Endothelial cell (in vitro differentiated cells): ENCODE data around the gene EBI3. TPM values are rescaled to one million over a fixed set of nuclear protein-coding genes. Genes with fewer than 3 reads are reported as not detected.
"Not testable (repeated sequence)": the region's sequence is repeated elsewhere in the genome, so short reads cannot be mapped to it uniquely, and the experiment has no call there.

Source experiments
- DNase-seq: peaks from one replicate; pipeline ENCODE4 v3.0.0; 2021; ENCODE audit warnings: low spot score
- H3K27ac Mint-ChIP-seq: one replicate; pipeline ENCODE4 v1.8.0; 2021; ENCODE audit warnings: mixed read lengths, inconsistent platforms; ENCODE audit not compliant: unreplicated experiment
- H3K27me3 Mint-ChIP-seq: one replicate; pipeline ENCODE4 v1.8.0; 2021; ENCODE audit warnings: mild to moderate bottlenecking, moderate library complexity, mixed read lengths, inconsistent platforms; ENCODE audit not compliant: unreplicated experiment
- H3K36me3 Mint-ChIP-seq: one replicate; pipeline ENCODE4 v1.8.0; 2021; ENCODE audit warnings: mild to moderate bottlenecking, low read depth, mixed read lengths, inconsistent platforms; ENCODE audit not compliant: unreplicated experiment
- H3K4me1 Mint-ChIP-seq: one replicate; pipeline ENCODE4 v1.8.0; 2021; ENCODE audit warnings: mild to moderate bottlenecking, mixed read lengths, inconsistent platforms; ENCODE audit not compliant: unreplicated experiment
- H3K4me3 Mint-ChIP-seq: one replicate; pipeline ENCODE4 v1.8.0; 2021; ENCODE audit warnings: mild to moderate bottlenecking, mixed read lengths, inconsistent platforms; ENCODE audit not compliant: unreplicated experiment
- H3K9me3 Mint-ChIP-seq: one replicate; pipeline ENCODE4 v1.8.0; 2021; ENCODE audit warnings: mixed read lengths, inconsistent platforms; ENCODE audit not compliant: unreplicated experiment
- total RNA-seq: library from RNA; stranded (reverse); fragmentation: NEBNext Ultra II Directional; extraction: Animal tissue kit (Norgen Biotek cat#: 25700); gene quantifications from one replicate; pipeline ENCODE4 v1.2.1, GENCODE V29; 2021; ENCODE audit not compliant: unreplicated experiment
- TF ChIP-seq, protein P1 (sequence below): fragments of 200-600 bp; sonication (generic); IDR thresholded peaks from one replicate; pipeline ENCODE4 v1.5.0; 2021; ENCODE audit warnings: antibody characterized with exemption; ENCODE audit not compliant: unreplicated experiment

Gene EBI3
- total RNA-seq, 1 donor from 2014 or later = 9.7 TPM

DNA sequence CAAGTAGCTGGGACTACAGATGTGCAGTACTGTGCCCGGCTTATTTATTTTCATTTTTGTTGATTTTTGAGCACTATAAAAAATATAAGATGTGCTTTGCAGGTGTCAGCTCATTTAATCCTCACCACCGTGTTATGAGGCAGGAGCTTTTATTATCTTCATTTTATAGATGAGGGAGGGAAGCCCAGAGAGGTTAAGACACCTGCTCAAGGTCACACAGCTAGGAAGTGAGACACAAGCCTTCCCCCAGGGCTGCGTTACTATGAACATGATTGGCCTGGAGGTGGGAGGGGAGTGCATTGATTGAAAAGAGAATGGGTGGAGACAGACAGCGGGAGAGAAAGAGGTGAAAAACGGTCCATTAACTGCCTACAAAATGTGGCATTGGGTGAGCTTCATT, 39.7 kb upstream of the EBI3 start:
- TF ChIP-seq, protein P1, sequence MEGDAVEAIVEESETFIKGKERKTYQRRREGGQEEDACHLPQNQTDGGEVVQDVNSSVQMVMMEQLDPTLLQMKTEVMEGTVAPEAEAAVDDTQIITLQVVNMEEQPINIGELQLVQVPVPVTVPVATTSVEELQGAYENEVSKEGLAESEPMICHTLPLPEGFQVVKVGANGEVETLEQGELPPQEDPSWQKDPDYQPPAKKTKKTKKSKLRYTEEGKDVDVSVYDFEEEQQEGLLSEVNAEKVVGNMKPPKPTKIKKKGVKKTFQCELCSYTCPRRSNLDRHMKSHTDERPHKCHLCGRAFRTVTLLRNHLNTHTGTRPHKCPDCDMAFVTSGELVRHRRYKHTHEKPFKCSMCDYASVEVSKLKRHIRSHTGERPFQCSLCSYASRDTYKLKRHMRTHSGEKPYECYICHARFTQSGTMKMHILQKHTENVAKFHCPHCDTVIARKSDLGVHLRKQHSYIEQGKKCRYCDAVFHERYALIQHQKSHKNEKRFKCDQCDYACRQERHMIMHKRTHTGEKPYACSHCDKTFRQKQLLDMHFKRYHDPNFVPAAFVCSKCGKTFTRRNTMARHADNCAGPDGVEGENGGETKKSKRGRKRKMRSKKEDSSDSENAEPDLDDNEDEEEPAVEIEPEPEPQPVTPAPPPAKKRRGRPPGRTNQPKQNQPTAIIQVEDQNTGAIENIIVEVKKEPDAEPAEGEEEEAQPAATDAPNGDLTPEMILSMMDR = no peak
- peaks cover 2% of the 10 kb centered on the region for H3K4me1 Mint-ChIP-seq
- no peaks in the 10 kb centered on the region for H3K9me3 Mint-ChIP-seq
- DNase-seq = no peak
- no peaks in the 10 kb centered on the region for H3K36me3 Mint-ChIP-seq
- H3K4me3 Mint-ChIP-seq = no peak overlapping the region
- H3K27me3 Mint-ChIP-seq = peaks cover 9% of the 10 kb centered on the region
- H3K27ac Mint-ChIP-seq = peak overlapping the region; percentile 67

DNA sequence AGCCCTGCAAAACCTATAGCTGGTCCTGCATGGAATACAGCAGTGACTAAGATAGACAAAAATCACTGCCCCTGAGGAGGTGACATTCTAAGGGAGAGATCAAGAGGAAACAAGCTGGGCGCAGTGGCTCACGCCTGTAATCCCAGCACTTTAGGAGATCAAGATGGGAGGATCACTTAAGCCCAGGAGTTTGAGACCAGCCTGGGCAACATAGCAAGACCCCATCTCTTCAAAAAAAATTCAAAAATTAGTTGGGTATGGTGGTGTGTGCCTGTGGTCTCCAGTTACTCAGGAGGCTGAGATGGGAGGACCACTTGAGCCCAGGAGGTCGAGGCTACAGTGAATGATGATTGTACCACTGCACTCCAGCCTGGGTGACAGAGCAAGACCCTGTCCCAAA, 36.8 kb upstream of the EBI3 start:
- not testable (repeated sequence) for H3K27ac Mint-ChIP-seq, DNase-seq, H3K4me3 Mint-ChIP-seq, H3K4me1 Mint-ChIP-seq, H3K36me3 Mint-ChIP-seq, H3K9me3 Mint-ChIP-seq
- H3K27me3 Mint-ChIP-seq = peaks cover 12% of the 10 kb centered on the region

DNA sequence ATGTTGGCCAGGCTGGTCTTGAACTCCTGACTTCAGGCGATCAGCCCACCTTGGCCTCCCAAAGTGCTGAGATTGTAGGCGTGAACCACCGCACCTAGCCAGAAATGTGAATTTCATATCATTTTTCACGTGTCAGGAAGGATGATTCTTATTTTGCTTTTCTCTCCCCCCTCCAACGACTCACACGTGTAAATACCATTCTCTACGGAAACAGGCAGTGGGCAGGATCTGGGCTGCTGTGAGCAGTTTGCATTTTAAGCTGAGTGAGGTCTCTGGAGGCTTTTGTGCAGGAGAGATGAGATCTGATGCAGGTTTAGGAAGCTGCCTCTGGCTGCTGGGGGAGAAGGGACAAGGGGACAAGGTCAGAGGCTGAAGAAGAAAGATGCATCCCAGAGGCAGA, 35.0 kb upstream of the EBI3 start:
- peak overlapping the region; percentile 61 for H3K27ac Mint-ChIP-seq
- peaks cover 13% of the 10 kb centered on the region for H3K36me3 Mint-ChIP-seq
- peaks cover 21% of the 10 kb centered on the region for H3K27me3 Mint-ChIP-seq
- peaks cover 10% of the 10 kb centered on the region for H3K4me1 Mint-ChIP-seq
- H3K9me3 Mint-ChIP-seq = no peaks in the 10 kb centered on the region
- no peak for DNase-seq
- TF ChIP-seq, protein P1 = no peak
- H3K4me3 Mint-ChIP-seq = no peak overlapping the region

DNA sequence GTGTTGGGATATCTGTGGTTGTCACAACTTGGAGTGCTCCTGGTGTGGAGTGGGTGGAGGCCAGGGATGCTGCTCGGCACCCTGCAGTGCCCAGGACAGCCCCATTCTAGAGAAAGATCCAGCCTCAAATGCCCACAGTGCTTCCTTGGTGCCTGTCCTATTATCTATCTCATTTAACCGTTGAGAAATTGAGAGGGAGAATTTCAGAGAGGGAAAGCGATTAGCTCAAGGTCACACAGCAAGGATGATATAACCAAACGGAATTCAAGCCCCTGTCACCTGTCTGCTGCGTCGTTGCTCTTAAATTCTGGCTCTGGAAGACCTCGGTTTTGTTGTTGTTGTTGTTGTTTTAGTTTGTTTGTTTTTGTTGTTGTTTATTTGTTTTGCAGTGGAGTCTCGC, 33.3 kb upstream of the EBI3 start:
- TF ChIP-seq, protein P1 = no peak
- H3K27ac Mint-ChIP-seq = no peak overlapping the region
- DNase-seq = no peak
- peaks cover 13% of the 10 kb centered on the region for H3K36me3 Mint-ChIP-seq
- H3K27me3 Mint-ChIP-seq = peaks cover 22% of the 10 kb centered on the region
- no peaks in the 10 kb centered on the region for H3K9me3 Mint-ChIP-seq
- H3K4me1 Mint-ChIP-seq = peaks cover 10% of the 10 kb centered on the region
- H3K4me3 Mint-ChIP-seq = no peak overlapping the region

DNA sequence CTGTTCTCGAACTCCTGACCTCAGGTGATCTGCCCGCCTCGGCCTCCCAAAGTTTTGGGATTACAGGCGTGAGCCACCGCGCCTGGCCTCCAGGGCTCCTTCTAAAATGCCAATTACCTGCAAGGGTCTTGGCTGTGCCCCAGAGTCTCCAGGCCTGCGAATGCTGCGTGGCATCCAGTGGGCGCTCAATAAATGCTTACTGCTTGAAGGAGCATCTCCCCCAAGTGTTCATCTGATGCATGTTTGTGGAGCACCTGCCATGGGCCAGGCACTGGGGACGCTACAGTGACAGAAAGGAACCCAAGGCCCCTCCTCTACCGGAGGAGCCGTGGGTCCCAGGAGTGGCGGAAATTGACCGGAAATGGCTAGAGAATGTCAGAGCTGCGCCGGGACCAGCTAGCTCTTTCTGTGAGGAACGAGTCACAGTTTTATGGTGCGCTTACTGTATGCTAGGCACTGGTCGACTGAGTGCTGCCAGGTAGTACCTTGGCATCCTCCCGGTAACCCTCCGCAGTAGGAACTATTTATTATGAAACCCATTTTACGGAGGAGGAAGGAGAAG, 32.7 kb upstream of the EBI3 start:
- Mint-ChIP-seq H3K36me3 (peaks cover 13% of the 10 kb centered on the region), H3K27ac (no peak overlapping the region), H3K9me3 (no peaks in the 10 kb centered on the region), H3K4me3 (no peak overlapping the region), H3K4me1 (peaks cover 10% of the 10 kb centered on the region), H3K27me3 (peaks cover 24% of the 10 kb centered on the region)
- no peak for DNase-seq
- TF ChIP-seq, protein P1 = no peak

DNA sequence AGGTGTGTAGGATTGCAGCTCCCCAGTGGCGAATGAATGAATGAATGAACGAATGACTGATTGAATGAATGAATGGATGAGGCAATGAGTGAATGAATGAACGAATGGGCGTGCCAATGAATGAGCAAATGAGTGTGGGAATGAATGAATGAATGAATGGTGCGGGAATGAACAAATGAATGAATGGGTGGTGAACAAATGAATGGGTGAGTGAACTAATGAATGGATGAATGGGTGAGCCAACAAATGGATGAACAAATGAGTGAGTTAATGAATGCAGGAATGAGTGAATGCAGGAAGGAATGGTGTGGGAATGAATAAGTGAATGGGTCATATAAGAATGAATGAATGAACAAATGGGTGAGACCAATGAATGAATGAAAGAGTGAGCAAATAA, 32.1 kb upstream of the EBI3 start:
- no peaks in the 10 kb centered on the region for H3K9me3 Mint-ChIP-seq
- H3K4me1 Mint-ChIP-seq = peaks cover 10% of the 10 kb centered on the region
- H3K27me3 Mint-ChIP-seq = peaks cover 24% of the 10 kb centered on the region
- H3K4me3 Mint-ChIP-seq = peak overlapping the region; percentile 79
- TF ChIP-seq, protein P1 = no peak
- peaks cover 13% of the 10 kb centered on the region for H3K36me3 Mint-ChIP-seq
- no peak overlapping the region for H3K27ac Mint-ChIP-seq
- DNase-seq = no peak
